Stimulated activated memory B cell treated with anti-CD40 and anti-IgM and Interleukin-4, amounts not matched to agents 10 μg/mL and 1 μg/mL and 100 μg/mL, for 72 hours (primary cell): ENCODE measurements around the gene KAT6B.
A peak's percentile ranks its signal among the peaks of the same experiment; 100 is the strongest.

ENCODE experiments used
- ATAC-seq: fragments of 150-1000 bp; cut with Tn5 transposase; 2 replicates; pipeline ENCODE4 v1.10.0; 2021
- H3K27ac Mint-ChIP-seq: one replicate; pipeline ENCODE4 v1.8.0; 2022; ENCODE audit warnings: mild to moderate bottlenecking, mixed read lengths
- H3K27me3 Mint-ChIP-seq: one replicate; pipeline ENCODE4 v1.8.0; 2022; ENCODE audit warnings: mixed read lengths
- H3K36me3 Mint-ChIP-seq: one replicate; pipeline ENCODE4 v1.8.0; 2022; ENCODE audit warnings: mixed read lengths
- H3K4me1 Mint-ChIP-seq: one replicate; pipeline ENCODE4 v1.8.0; 2022; ENCODE audit warnings: mixed read lengths
- H3K4me3 Mint-ChIP-seq: one replicate; pipeline ENCODE4 v1.8.0; 2022; ENCODE audit warnings: mild to moderate bottlenecking, moderate library complexity, mixed read lengths
- H3K9me3 Mint-ChIP-seq: one replicate; pipeline ENCODE4 v1.8.0; 2022; ENCODE audit warnings: mixed read lengths

The KAT6B gene

DNA sequence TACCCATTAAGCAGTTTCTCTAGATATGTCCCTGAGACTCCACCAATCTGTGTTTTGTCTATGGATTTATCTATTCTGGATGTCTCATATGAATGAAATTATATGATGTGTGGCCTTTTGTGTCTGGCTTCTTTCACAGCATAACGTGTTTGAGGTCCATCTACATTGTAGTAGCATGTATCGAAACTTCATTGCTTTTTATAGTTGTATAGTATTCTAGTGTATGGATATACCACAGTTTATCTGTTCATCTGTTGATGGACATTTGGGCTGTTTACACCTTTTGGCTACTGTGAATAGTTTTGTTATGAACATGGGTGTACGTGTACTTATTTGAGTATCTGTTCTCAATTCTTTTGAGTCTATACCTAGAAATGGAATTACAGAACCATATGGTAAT lies 9.6 kb downstream of the KAT6B start:
- H3K27ac Mint-ChIP-seq = no peak overlapping the region
- ATAC-seq = no peak
- H3K27me3 Mint-ChIP-seq = no peaks in the 10 kb centered on the region
- H3K9me3 Mint-ChIP-seq = no peaks in the 10 kb centered on the region
- H3K4me3 Mint-ChIP-seq = no peak overlapping the region
- H3K4me1 Mint-ChIP-seq = peaks cover 41% of the 10 kb centered on the region
- H3K36me3 Mint-ChIP-seq = peaks cover 23% of the 10 kb centered on the region

- Mint-ChIP-seq H3K9me3 (no peaks in the 10 kb centered on the region), H3K36me3 (peaks cover 23% of the 10 kb centered on the region), H3K4me1 (peaks cover 32% of the 10 kb centered on the region), H3K4me3 (no peak overlapping the region), H3K27ac (no peak overlapping the region), H3K27me3 (no peaks in the 10 kb centered on the region)
- no peak for ATAC-seq
Measured at GRCh38 chr10:74836877-74837276, 10.5 kb downstream of the KAT6B start.

DNA sequence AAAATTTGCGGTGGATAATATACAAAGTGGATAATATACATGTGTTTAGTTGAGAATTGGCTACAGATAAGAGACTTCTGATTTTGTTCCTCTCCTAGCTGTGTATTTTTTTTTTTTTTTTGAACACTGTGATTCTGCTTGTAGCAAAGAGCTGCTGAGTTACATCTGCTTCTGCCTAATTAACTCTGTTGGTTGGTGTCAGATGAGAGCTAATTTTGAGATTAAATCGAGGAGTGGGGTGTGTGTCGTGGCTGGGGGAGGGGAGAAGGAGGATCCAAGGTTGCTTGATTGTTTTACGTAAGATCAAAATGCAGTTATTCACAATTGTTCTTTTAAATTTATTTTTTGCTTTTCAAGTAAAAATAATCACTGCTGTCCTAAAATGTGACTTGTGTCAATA lies 11.3 kb downstream of the KAT6B start:
- Mint-ChIP-seq H3K4me1 (peaks cover 30% of the 10 kb centered on the region), H3K27me3 (no peaks in the 10 kb centered on the region), H3K27ac (no peak overlapping the region), H3K9me3 (no peaks in the 10 kb centered on the region), H3K36me3 (peaks cover 27% of the 10 kb centered on the region), H3K4me3 (no peak overlapping the region)
- ATAC-seq = no peak

- Mint-ChIP-seq H3K36me3 (peaks cover 44% of the 10 kb centered on the region), H3K27ac (peak overlapping the region; percentile 26)
Measured at GRCh38 chr10:74839708-74840107, 13.3 kb downstream of the KAT6B start.

DNA sequence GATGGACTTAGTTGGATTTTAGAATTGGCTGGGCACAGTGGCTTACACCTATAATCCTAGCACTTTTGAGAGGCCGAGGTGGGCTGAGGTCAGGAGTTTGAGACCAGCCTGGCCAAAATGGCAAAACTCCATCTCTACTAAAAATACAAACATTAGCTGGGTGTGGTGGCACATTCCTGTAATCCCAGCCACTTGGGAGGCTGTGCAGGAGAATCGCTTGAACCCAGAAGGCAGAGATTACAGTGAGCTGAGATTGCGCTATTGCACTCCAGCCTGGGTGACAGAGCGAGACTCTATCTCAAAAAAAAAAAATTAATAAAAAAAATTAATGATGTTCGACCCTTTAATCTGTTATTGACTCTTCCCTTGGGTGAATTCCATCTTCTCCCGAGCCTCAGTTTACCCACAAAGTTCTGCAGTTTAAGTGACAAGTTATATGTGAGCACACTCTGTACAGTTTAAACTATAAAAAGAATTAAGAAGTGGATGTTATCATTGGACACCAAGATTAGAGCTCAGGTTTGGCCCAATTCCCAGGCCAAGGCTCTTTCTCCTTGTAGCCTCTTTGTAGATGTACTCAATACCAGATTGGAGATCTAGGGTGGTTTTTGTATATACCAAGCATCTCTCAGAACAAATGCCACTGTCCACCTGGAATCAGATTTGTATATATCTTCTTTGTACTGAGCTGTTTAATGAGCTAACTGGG lies 15.0 kb downstream of the KAT6B start:
- Mint-ChIP-seq H3K4me3 (no peak overlapping the region), H3K27me3 (no peaks in the 10 kb centered on the region), H3K36me3 (peaks cover 43% of the 10 kb centered on the region), H3K9me3 (no peaks in the 10 kb centered on the region), H3K27ac (no peak overlapping the region), H3K4me1 (peaks cover 11% of the 10 kb centered on the region)
- ATAC-seq = no peak

More at GRCh38 chr10:74839708-74840107, 13.3 kb downstream of the KAT6B start:
- H3K4me1 Mint-ChIP-seq = peaks cover 19% of the 10 kb centered on the region
- no peak overlapping the region for H3K4me3 Mint-ChIP-seq
- ATAC-seq = no peak
- H3K9me3 Mint-ChIP-seq = no peaks in the 10 kb centered on the region
- no peaks in the 10 kb centered on the region for H3K27me3 Mint-ChIP-seq

GRCh38 chr10:74842301-74842954 lies 16.0 kb downstream of the KAT6B start:
- Mint-ChIP-seq H3K4me1 (peaks cover 11% of the 10 kb centered on the region), H3K9me3 (no peaks in the 10 kb centered on the region), H3K27ac (no peak overlapping the region), H3K4me3 (no peak overlapping the region), H3K27me3 (no peaks in the 10 kb centered on the region), H3K36me3 (peaks cover 43% of the 10 kb centered on the region)
- ATAC-seq = no peak

- no peak for ATAC-seq
- peaks cover 5% of the 10 kb centered on the region for H3K4me1 Mint-ChIP-seq
- H3K27ac Mint-ChIP-seq = no peak overlapping the region
- H3K9me3 Mint-ChIP-seq = no peaks in the 10 kb centered on the region
- peaks cover 29% of the 10 kb centered on the region for H3K36me3 Mint-ChIP-seq
- H3K4me3 Mint-ChIP-seq = no peak overlapping the region
- H3K27me3 Mint-ChIP-seq = no peaks in the 10 kb centered on the region
Measured at GRCh38 chr10:74846958-74847357, 20.6 kb downstream of the KAT6B start.

GRCh38 chr10:74851831-74852230 lies 25.4 kb downstream of the KAT6B start:
- H3K4me1 Mint-ChIP-seq = peaks cover 37% of the 10 kb centered on the region
- peaks cover 6% of the 10 kb centered on the region for H3K36me3 Mint-ChIP-seq
- ATAC-seq = no peak
- peak overlapping the region; percentile 82 for H3K27ac Mint-ChIP-seq
- H3K4me3 Mint-ChIP-seq = no peak overlapping the region
- no peaks in the 10 kb centered on the region for H3K9me3 Mint-ChIP-seq
- no peaks in the 10 kb centered on the region for H3K27me3 Mint-ChIP-seq

DNA sequence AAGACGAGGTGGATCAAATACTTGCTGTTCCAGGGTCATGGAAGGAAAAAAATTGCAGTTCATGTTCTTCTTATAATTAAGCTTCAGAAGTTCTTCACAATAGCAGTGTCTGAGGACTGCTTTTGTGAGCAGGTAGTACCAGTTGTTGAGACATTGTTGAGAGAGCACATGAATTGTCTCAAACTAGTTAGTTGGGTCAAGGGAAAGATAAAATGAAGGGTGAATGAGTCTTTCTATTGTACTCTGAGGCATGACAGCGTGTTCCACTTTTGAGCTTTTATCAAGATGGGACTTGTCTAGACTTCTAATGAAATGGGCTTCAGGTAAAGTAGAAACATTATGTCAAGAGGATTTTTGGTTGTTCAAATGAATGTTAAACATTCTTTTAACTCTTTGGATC lies 26.0 kb downstream of the KAT6B start:
- Mint-ChIP-seq H3K27me3 (no peaks in the 10 kb centered on the region), H3K9me3 (no peaks in the 10 kb centered on the region), H3K36me3 (peaks cover 12% of the 10 kb centered on the region), H3K27ac (peak overlapping the region; percentile 82), H3K4me1 (peaks cover 37% of the 10 kb centered on the region), H3K4me3 (no peak overlapping the region)
- ATAC-seq = no peak

DNA sequence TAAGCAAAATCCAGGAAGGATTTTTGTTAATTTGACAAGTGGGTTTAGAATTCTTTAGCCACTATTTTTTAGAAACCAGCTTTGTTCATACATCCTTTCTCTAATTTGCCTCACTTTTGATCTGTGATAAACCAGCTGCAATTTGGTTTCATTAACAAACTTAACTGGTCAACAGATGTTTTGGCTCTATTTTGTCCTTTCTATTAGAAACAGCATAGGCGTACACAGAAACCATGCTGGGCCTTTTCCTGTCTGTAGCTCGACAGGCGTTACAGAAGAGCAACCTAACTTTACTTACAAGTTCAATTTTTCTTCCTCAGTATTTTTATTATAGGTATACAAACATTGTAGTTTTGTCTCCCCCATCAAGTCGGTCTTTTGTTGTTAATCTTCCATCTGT lies 28.2 kb downstream of the KAT6B start:
- Mint-ChIP-seq H3K4me3 (peak overlapping the region; percentile 29), H3K27me3 (no peaks in the 10 kb centered on the region), H3K4me1 (peaks cover 37% of the 10 kb centered on the region), H3K9me3 (no peaks in the 10 kb centered on the region), H3K27ac (peak overlapping the region; percentile 82), H3K36me3 (peaks cover 13% of the 10 kb centered on the region)
- ATAC-seq = peak; percentile 50

DNA sequence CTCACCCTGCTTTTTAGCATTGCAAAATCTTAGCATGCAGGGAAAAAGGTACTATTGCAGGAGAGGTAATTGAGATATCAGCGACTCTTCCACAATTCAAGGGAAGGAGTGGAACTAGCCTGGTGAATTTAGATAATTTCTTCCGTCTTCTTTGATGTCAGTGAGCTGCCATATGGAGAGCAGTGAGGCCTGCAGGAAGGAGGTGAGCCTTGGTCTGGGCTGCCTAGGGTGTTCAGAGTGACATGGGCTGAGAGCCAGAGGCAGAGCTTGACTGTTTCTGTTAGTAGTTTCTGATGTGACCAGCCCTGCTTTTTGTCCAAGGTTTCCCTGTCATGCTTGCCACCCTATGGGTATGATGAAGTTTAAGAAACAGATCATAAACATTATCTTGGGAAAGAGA lies 28.6 kb downstream of the KAT6B start:
- Mint-ChIP-seq H3K4me1 (peaks cover 37% of the 10 kb centered on the region), H3K27me3 (no peaks in the 10 kb centered on the region), H3K4me3 (peak overlapping the region; percentile 29), H3K9me3 (no peaks in the 10 kb centered on the region), H3K36me3 (peaks cover 13% of the 10 kb centered on the region), H3K27ac (peak overlapping the region; percentile 82)
- ATAC-seq = peak; percentile 51

- Mint-ChIP-seq H3K9me3 (no peaks in the 10 kb centered on the region), H3K4me1 (peaks cover 37% of the 10 kb centered on the region), H3K4me3 (no peak overlapping the region), H3K27ac (peak overlapping the region; percentile 82), H3K36me3 (peaks cover 13% of the 10 kb centered on the region), H3K27me3 (no peaks in the 10 kb centered on the region)
- no peak for ATAC-seq
Measured at GRCh38 chr10:74855439-74855838, 29.0 kb downstream of the KAT6B start.

DNA sequence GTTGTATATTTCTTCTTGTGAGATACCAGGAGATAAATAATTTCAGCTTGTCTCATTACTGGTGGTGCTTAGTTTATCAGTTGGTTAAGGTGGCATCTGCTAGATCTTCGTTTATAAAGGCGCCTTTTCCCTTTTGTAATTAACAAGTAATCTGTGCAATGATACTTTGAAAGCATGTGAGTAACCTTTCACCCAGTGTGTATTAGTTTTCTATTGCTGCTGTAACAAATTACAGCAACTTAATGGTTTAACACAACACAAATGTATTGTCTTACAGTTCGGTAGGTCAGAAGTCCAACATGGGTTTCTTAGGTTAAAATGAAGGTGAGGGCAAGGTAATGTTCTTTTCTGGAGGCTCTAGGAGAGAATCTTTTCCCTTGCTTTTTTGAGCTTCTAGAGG lies 30.5 kb downstream of the KAT6B start:
- Mint-ChIP-seq H3K27ac (peak overlapping the region; percentile 60), H3K27me3 (no peaks in the 10 kb centered on the region), H3K4me3 (no peak overlapping the region), H3K9me3 (no peaks in the 10 kb centered on the region), H3K4me1 (peaks cover 32% of the 10 kb centered on the region), H3K36me3 (peaks cover 13% of the 10 kb centered on the region)
- no peak for ATAC-seq

DNA sequence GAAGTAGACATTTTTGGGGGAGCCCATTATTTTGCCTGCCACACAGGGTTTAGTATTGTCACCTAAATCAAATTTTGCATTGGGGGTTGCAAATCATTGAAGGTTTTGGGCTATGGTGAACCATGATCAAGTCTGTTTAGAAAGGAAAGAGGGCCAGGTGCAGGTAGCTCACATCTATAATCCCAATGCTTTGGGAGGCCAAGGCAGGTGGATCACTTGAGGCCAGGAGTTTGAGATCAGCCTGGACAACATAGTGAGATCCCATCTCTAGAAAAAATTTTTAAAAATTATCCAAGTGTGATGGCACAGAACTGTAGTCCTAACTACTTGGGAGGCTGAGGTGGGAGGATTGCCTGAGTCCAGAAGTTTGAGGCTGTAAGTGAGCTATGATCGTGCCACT lies 31.2 kb downstream of the KAT6B start:
- peaks cover 13% of the 10 kb centered on the region for H3K36me3 Mint-ChIP-seq
- peaks cover 26% of the 10 kb centered on the region for H3K4me1 Mint-ChIP-seq
- H3K27ac Mint-ChIP-seq = peak overlapping the region; percentile 60
- no peak overlapping the region for H3K4me3 Mint-ChIP-seq
- no peaks in the 10 kb centered on the region for H3K9me3 Mint-ChIP-seq
- H3K27me3 Mint-ChIP-seq = no peaks in the 10 kb centered on the region
- ATAC-seq = no peak

DNA sequence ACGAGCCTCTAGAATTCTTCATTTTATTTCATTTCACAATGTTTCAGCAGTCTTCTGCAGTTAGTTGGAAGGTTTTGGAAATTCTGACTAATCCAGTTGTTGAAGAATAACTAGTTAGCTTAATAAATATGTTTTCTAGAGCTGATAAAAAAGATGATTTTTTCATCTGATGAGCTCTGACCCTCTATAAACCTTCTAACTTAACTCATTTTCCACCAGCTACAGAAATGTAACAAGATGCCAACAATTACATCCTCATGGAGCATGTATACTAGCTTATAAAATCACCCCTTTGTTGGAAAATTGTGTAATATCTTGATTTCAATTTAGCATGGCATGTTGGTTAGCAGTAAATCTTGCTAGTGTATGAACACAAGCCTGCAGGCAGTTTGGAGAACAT lies 33.1 kb downstream of the KAT6B start:
- Mint-ChIP-seq H3K27me3 (no peaks in the 10 kb centered on the region), H3K27ac (no peak overlapping the region), H3K9me3 (no peaks in the 10 kb centered on the region), H3K4me1 (peaks cover 23% of the 10 kb centered on the region), H3K36me3 (peaks cover 13% of the 10 kb centered on the region), H3K4me3 (no peak overlapping the region)
- no peak for ATAC-seq

DNA sequence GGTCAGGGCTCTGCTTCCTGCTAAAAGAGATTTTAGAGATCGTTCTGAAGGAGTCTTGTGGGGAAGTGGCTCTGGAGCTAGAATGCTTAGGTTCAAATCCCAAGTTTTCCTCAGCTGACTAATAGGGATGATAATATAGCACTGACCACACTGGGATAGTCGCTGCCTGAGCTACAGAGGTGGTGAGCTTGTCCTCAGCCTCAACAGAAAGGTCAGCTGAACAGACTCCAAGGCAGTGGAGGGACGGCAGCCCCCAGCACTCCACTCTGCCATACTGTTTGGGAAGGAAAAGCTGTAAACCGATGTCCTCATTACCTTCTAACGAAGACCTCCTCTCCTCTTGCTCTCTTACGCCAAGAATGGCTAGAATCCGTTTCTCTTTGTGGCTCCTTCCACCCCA lies 36.2 kb downstream of the KAT6B start:
- Mint-ChIP-seq H3K4me1 (peaks cover 7% of the 10 kb centered on the region), H3K9me3 (no peaks in the 10 kb centered on the region), H3K4me3 (no peak overlapping the region), H3K27ac (no peak overlapping the region), H3K36me3 (no peaks in the 10 kb centered on the region), H3K27me3 (no peaks in the 10 kb centered on the region)
- no peak for ATAC-seq
